PC-3 (cell line): ENCODE results near the gene SLC1A3.

Source experiments
- CTCF ChIP-seq: fragments of 300-600 bp; sonication (generic); conservative IDR thresholded peaks from 2 replicates; pipeline ENCODE4 v1.5.1; 2017; ENCODE audit warnings: antibody characterized with exemption, low read depth, mild to moderate bottlenecking, low read length
- EZH2phosphoT487 ChIP-seq: fragments of 300-600 bp; sonication (generic); IDR thresholded peaks from 2 replicates; pipeline ENCODE4 v1.6.1; 2018; ENCODE audit warnings: mild to moderate bottlenecking, antibody characterized with exemption, low read length, borderline replicate concordance

- TF ChIP-seq CTCF (no peak), EZH2phosphoT487 (no peak)
Observed at GRCh38 chr5:36611520-36612274, 5.3 kb downstream of the SLC1A3 start.
